ENCODE results near the gene NOP14. TPM values are rescaled to one million over a fixed set of nuclear protein-coding genes. Genes with fewer than 3 reads are reported as not detected.
"Not testable (repeated sequence)": the region's sequence is repeated elsewhere in the genome, so short reads cannot be mapped to it uniquely, and the experiment has no call there.

The NOP14 gene
- total RNA-seq, 2 experiments from 2014 or later: 49.1 to 50.7 TPM

DNA sequence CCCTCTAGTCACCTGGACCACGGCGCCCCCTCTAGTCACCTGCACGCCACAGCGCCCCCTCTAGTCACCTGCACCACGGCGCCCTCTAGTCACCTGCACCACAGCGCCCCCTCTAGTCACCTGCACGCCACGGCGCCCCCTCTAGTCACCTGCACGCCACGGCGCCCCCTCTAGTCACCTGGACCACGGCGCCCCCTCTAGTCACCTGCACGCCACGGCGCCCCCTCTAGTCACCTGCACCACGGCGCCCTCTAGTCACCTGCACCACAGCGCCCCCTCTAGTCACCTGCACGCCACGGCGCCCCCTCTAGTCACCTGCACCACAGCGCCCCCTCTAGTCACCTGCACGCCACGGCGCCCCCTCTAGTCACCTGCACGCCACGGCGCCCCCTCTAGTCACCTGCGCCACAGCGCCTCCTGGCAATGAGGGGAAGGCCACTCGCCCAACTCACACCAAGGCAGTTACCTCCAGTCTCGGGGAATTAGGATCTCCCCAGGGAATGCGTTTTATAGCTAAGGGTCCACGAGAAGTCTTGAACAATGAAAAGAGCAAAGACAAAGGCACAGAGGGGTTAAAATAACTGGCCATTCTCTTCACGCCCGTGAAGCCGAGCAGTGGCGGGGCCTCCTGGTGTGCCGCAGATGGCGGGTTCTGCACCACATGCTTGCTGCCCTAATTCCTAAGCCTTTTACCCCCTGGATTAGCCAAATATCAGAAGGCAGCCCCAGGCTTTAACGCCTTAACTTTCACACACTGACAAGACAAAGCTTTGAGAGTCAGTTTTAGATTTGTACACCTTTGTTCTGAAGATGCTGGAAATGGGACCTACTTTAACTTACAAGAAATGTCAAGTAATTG lies 7.8 kb downstream of the NOP14 start:
- H3K4me1 Mint-ChIP-seq: peaks cover 51% of the 10 kb centered on the region

DNA sequence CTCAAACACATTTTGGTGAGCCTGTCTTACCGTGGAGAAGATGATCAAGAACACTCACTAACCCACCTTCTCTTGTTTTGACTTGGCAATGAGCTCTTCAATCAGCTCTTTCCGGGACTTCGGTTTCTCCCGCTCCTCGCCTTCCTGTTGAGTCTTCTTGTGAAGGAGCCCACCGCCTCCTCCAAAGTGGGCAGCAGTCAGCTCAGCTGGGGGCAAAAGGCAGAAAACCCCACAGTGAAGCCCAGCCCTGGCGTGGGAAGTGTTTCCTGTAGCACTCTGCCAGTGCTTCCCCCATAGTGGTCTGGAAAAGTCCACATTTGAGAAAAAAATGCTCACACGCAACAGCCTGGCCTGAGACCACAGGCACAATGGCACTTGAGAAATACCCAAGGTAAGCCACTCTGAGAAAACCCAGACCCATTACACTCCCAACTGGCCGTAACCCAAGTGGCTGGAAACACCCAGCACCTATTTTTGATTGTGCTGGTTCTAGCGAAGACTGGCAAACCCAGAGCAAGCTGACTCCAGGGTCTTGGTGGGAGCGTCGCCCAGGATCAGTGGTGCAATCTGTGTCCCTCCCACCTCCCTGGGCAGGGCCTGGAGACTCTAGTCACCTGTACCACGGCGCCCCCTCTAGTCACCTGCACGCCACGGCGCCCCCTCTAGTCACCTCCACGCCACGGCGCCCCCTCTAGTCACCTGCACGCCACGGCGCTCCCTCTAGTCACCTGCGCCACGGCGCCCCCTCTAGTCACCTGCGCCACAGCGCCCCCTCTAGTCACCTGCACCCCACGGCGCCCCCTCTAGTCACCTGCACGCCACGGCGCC lies 8.6 kb downstream of the NOP14 start:
- CTCF ChIA-PET: interaction anchor here (0.7 to 2.5 kb wide), 22 partner anchors 8 to 541 kb away, joined by 3 to 19 read pairs (median 4); partner anchors contain the start of genes GRK4 and TNIP2
- Mint-ChIP-seq H3K4me3 (peak overlapping the region; percentile 6), H3K9me3 (no peaks in the 10 kb centered on the region), H3K36me3 (ENCODE audit: low read depth) (peaks cover 72% of the 10 kb centered on the region), H3K27me3 (no peaks in the 10 kb centered on the region), H3K27ac (peak overlapping the region; percentile 88), H3K4me1 (peaks cover 46% of the 10 kb centered on the region)
- DNase-seq: peak; percentile 49
- POLR2A ChIA-PET: interaction anchor here (1.0 kb wide), 1 partner anchor 8 kb away, joined by 3 read pairs; no protein-coding TSS in a partner anchor

More for the DNA sequence above, 7.8 kb downstream of the NOP14 start:
- H3K9me3 Mint-ChIP-seq, POLR2A ChIA-PET, H3K4me3 Mint-ChIP-seq, DNase-seq, H3K27me3 Mint-ChIP-seq: not testable (repeated sequence)
- Mint-ChIP-seq H3K27ac (peak overlapping the region; percentile 48), H3K36me3 (ENCODE audit: low read depth) (peaks cover 64% of the 10 kb centered on the region)
- CTCF ChIA-PET: interaction anchor here (0.6 to 2.5 kb wide), 12 partner anchors 8 to 209 kb away, joined by 3 to 19 read pairs (median 4); no protein-coding TSS in a partner anchor

DNA sequence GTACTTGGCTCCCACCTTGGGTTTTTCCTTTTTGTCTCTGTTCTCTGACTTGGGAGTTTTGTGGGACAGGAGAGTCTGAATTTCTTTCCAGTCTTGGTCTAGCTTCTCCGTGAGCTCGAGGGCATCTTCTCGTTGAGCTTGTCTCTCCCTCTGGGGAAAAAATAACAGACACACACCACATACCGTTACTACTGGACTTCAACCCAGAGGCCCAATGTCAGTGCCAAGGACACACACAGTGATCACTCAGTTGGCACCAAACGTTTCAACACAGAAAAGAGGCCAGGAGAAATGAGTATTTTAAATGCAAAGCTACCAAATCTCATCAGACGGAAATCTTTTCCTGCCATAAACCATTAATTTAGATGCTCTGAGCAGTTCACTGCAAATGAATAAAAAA lies 9.7 kb downstream of the NOP14 start:
- no peaks in the 10 kb centered on the region for H3K9me3 Mint-ChIP-seq
- no peaks in the 10 kb centered on the region for H3K27me3 Mint-ChIP-seq
- CTCF ChIA-PET: interaction anchor here (0.8 to 2.5 kb wide), 13 partner anchors 9 to 540 kb away, joined by 3 to 19 read pairs (median 5); partner anchors contain the start of gene GRK4
- POLR2A ChIA-PET: interaction anchor here (0.6 kb wide), 1 partner anchor 182 kb away, joined by 3 read pairs; no protein-coding TSS in a partner anchor
- peaks cover 38% of the 10 kb centered on the region for H3K4me1 Mint-ChIP-seq
- DNase-seq: no peak
- H3K36me3 Mint-ChIP-seq (ENCODE audit: low read depth): peaks cover 69% of the 10 kb centered on the region
- H3K4me3 Mint-ChIP-seq: no peak overlapping the region
- peak overlapping the region; percentile 88 for H3K27ac Mint-ChIP-seq

DNA sequence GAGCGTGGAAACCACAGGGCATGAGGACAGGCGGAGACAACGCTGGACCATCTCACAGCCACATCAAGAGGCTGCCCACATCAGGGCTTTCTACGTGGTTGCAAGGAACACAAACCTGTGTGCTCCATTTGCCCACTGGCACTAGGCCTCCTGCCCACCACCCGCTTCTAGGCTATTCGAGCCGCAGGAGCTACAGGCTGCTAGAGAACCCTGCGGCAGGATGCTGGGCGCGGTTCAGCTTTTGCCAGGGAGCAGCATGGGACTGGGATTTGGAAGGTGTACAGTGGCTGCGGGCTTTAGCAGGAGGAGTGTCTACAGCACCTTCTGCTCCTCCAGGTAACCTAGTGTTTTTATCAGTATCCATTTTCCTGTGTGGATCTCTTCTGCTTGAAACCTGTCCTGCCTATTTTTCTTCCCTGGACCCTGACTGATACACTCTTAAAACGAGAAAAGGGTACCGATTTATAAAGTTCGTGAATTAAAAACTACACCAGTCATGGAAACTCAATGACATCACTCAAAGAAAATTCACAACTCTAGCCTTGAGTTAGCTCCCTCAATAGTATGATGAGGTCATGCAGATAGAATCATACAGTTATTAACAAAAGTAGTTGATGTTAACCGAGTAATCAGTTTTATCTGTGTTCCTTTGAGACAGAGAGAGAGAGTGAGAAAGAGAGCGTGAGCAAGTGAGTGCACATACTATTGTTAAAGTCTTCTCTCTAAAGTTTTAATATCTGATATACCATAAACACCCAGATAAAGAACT lies 12.8 kb downstream of the NOP14 start:
- DNase-seq: no peak
- Mint-ChIP-seq H3K27ac (no peak overlapping the region), H3K4me3 (no peak overlapping the region), H3K36me3 (ENCODE audit: low read depth) (peaks cover 69% of the 10 kb centered on the region), H3K9me3 (no peaks in the 10 kb centered on the region), H3K4me1 (peaks cover 16% of the 10 kb centered on the region), H3K27me3 (no peaks in the 10 kb centered on the region)
- CTCF ChIA-PET: interaction anchor here (1.1 to 4.1 kb wide), 3 partner anchors 11 to 15 kb away, joined by 3 to 30 read pairs (median 5); no protein-coding TSS in a partner anchor
- POLR2A ChIA-PET: no interaction called here

DNA sequence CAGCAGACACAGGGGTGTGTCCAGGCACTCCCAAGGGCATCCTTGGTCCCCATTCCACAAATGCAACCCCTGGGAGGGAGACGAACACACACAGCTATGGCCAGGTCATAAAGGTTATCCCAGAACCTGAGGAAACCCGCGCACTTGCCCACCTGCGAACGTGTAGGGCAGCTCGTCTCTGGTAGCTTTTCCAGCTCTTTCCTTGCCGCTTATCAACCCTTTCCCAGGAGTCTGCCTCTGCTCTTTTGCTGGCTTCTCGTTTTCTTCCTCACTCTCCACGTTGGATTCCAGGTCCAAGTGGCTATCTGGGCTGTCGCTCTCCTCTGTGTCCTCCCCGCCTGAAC lies 13.5 kb downstream of the NOP14 start:
- no peak overlapping the region for H3K27ac Mint-ChIP-seq

DNA sequence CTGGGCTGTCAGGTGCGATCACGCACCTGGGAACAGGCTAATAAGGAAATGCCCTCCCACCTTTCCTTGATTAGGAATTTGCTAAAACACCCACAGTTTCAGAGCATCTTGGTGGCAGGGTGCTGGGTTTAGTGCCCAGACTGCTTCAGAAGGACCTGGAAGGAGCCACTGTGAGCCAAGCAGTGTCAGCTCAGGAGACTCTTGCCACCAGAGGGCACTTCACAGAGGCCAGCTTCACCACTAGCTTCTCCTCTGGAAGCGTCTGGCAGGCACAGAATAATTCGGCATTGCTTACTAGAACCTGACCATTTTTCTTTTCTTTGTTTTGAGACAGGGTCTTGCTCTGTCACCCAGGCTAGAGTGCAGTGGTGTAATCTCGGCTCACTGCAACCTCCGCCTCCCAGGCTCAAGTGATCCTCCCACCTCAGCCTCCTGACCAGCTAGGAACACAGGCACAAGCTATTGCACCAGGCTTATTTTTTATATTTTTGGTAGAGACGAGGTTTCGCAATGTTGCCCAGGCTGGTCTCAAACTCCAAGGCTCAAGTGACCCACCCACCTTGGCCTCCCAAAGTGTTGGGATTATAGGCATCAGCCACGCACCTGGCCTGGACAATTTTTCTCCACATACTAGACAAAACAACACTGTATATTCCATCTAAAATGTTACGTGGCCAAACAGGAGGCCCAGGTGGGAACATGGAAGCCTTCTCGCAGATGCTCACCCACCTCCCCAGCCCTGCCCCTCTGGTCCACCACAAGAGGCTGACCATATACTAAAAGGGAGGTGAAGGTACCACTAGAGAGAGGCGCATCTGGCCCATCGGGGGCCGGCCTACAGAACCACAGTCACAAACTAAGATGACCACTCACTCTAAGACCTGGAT lies 14.1 kb downstream of the NOP14 start:
- ChIA-PET CTCF (interaction anchor here (4.1 kb wide), 1 partner anchor 12 kb away, joined by 30 read pairs; no protein-coding TSS in a partner anchor), POLR2A (interaction anchor here (0.5 kb wide), 1 partner anchor 218 kb away, joined by 4 read pairs; no protein-coding TSS in a partner anchor)
- Mint-ChIP-seq H3K9me3 (no peaks in the 10 kb centered on the region), H3K4me1 (peaks cover 7% of the 10 kb centered on the region), H3K36me3 (ENCODE audit: low read depth) (peaks cover 68% of the 10 kb centered on the region), H3K27me3 (no peaks in the 10 kb centered on the region), H3K27ac (no peak overlapping the region), H3K4me3 (no peak overlapping the region)
- peak; percentile 41 for DNase-seq

More for the DNA sequence above, 13.5 kb downstream of the NOP14 start:
- Mint-ChIP-seq H3K4me1 (peaks cover 13% of the 10 kb centered on the region), H3K27me3 (no peaks in the 10 kb centered on the region), H3K4me3 (no peak overlapping the region), H3K36me3 (ENCODE audit: low read depth) (peaks cover 69% of the 10 kb centered on the region), H3K9me3 (no peaks in the 10 kb centered on the region)
- no peak for DNase-seq
- POLR2A ChIA-PET: no interaction called here
- CTCF ChIA-PET: interaction anchor here (4.1 kb wide), 1 partner anchor 12 kb away, joined by 30 read pairs; no protein-coding TSS in a partner anchor

DNA sequence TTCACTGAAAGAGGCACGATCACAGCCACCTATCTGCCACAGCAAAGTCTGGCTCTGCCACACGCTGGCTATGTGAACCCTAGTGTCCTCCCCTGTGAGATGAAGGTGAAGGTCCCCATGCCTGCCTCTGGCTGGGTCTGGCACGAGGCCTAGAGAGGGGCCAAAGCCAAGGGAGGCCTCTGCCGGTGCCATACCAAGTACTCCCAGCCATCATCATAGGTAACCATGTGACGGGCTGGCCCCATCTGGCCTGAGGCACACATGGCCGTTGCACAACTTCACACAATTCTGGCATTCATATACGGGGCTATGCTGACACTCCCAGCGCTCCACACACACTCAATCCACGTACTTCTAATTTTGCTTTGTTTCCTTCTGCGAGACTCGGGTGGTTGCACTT lies 15.3 kb downstream of the NOP14 start:
- Mint-ChIP-seq H3K4me1 (no peaks in the 10 kb centered on the region), H3K9me3 (no peaks in the 10 kb centered on the region), H3K27me3 (no peaks in the 10 kb centered on the region), H3K36me3 (ENCODE audit: low read depth) (peaks cover 66% of the 10 kb centered on the region), H3K4me3 (no peak overlapping the region), H3K27ac (no peak overlapping the region)
- CTCF ChIA-PET: interaction anchor here (0.8 to 4.1 kb wide), 4 partner anchors 10 to 246 kb away, joined by 3 to 30 read pairs (median 4); partner anchors contain the start of genes GRK4 and NOP14
- POLR2A ChIA-PET: no interaction called here
- no peak for DNase-seq

DNA sequence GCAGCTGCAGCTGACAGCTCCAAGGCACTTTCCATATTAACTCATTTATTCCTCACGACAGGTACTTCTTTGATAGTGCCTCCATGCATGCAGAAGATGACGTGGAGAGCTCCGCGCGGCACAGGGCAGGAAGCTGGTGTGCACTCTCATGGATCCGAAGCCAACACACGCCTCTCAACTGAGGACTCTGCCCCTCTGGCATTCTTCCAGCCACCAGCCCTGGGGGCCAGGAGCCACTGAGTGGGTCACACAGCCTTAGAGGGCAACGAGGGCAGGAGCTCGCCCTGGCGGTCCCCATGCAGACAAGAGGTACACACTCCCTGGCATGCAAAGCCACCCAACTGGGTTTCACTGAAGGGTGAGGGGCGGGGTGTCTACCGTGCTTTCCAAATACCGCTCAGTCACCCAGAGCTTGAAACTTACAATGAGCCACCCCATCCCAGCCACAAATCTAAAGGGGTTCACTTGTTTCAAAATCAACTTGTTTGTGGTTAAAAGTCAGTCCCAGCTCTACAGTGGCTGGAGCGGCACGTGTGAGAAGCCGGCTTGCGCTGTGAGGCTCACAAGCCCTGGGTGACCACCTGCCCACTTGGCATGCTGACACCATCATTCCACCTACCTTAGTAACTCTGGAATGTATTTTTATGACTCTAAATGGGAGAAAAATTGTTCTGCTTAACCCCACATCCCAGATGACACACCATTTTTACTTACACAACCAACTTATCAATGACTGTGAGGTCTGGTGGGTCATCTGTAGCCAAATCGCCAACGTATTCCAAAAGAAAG lies 16.2 kb downstream of the NOP14 start:
- H3K4me1 Mint-ChIP-seq: peaks cover 7% of the 10 kb centered on the region
- no peaks in the 10 kb centered on the region for H3K27me3 Mint-ChIP-seq
- H3K9me3 Mint-ChIP-seq: no peaks in the 10 kb centered on the region
- peaks cover 66% of the 10 kb centered on the region for H3K36me3 Mint-ChIP-seq (ENCODE audit: low read depth)
- H3K27ac Mint-ChIP-seq: no peak overlapping the region
- no peak overlapping the region for H3K4me3 Mint-ChIP-seq
- ChIA-PET CTCF (interaction anchor here (1.0 to 4.1 kb wide), 4 partner anchors 9 to 17 kb away, joined by 3 to 30 read pairs (median 4); partner anchors contain the start of genes GRK4 and NOP14), POLR2A (no interaction called here)
- DNase-seq: no peak

DNA sequence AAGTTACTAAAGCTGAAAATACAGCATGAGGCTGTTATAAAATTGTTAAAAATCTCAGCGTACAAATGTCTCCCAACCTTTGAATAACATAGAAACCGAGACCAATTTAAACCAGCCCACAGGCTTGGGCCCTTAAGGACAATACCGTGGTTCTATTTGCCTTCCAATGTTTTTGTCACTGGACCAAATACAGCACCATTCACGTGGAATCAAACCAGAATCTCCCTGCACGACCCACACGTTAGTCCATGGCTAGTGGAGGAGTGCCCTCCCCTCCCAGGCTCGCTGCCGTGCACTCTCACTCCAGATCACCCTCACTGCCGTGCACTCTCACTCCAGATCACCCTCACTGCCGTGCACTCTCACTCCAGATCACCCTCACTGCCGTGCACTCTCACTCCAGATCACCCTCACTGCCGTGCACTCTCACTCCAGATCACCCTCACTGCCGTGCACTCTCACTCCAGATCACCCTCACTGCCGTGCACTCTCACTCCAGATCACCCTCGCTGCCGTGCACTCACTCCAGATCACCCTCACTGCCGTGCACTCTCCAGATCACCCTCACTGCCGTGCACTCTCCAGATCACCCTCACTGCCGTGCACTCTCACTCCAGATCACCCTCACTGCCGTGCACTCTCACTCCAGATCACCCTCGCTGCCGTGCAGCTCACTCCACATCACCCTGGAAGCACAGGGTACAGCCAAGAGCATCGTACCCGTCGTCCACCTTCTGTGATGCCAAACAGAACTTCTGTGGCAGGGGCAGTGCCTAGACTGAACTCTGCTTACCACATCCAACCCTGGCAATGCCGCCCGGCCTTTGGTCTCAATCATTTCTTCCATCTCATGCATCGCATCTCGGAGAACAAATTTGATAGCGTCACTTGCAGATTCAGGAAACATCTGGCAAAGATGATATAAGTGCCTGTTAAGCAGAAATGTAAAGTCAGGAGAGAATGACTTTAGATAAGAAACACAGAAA lies 17.3 kb downstream of the NOP14 start:
- H3K4me3 Mint-ChIP-seq, H3K9me3 Mint-ChIP-seq, H3K4me1 Mint-ChIP-seq, DNase-seq, H3K27me3 Mint-ChIP-seq, POLR2A ChIA-PET: not testable (repeated sequence)
- H3K27ac Mint-ChIP-seq: peak overlapping the region; percentile 26
- peaks cover 63% of the 10 kb centered on the region for H3K36me3 Mint-ChIP-seq (ENCODE audit: low read depth)
- CTCF ChIA-PET: interaction anchor here (1.2 to 4.1 kb wide), 3 partner anchors 8 to 17 kb away, joined by 4 to 30 read pairs (median 5); partner anchors contain the start of genes GRK4 and NOP14
